GM13977 (cell line): Measurements from ENCODE around the gene PTAFR.

ENCODE experiments used
- DNase-seq: peaks from one replicate; pipeline ENCODE4 v3.0.0; 2012; ENCODE audit warnings: low spot score
- in situ Hi-C: fragments of 300-500 bp; cut with MboI; formaldehyde crosslinking; loops from one replicate; pipeline ENCODE4 v1.12.0; 2022; ENCODE audit warnings: low sequenced_read_pairs, low pct_unique_long_range_greater_than_20kb, mixed read lengths, inconsistent platforms; ENCODE audit not compliant: unreplicated experiment
- TF ChIP-seq, protein P1 (sequence below): IDR thresholded peaks from 2 replicates; pipeline ENCODE4 v1.5.1; 2012; ENCODE audit warnings: mild to moderate bottlenecking, control low read depth; ENCODE audit not compliant: insufficient read depth; ENCODE audit errors: extremely low read depth, missing control alignments

The PTAFR gene

DNA sequence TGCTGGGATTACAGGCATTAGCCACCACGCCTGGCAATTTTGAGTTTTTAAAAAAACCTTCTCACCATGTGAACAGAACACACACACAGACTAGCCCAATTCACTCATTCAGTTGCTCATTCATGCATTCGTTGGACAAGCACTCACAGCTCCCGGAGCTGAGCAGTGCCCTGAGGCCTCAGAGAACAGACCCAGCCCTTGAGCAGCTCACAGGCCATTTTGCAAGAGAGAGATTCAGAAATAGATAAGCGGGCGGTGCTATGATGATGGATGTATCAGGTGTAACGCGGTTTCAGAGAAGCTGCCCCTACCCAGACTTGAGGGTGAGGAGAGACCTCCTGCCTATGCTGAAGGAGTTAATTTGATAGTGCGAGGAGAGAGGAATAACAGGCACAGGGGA is 18.6 kb downstream of the PTAFR start:
- DNase-seq, result no peak
- TF ChIP-seq, protein P1, sequence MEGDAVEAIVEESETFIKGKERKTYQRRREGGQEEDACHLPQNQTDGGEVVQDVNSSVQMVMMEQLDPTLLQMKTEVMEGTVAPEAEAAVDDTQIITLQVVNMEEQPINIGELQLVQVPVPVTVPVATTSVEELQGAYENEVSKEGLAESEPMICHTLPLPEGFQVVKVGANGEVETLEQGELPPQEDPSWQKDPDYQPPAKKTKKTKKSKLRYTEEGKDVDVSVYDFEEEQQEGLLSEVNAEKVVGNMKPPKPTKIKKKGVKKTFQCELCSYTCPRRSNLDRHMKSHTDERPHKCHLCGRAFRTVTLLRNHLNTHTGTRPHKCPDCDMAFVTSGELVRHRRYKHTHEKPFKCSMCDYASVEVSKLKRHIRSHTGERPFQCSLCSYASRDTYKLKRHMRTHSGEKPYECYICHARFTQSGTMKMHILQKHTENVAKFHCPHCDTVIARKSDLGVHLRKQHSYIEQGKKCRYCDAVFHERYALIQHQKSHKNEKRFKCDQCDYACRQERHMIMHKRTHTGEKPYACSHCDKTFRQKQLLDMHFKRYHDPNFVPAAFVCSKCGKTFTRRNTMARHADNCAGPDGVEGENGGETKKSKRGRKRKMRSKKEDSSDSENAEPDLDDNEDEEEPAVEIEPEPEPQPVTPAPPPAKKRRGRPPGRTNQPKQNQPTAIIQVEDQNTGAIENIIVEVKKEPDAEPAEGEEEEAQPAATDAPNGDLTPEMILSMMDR, result no peak
- in situ Hi-C loops, result no loop called here

DNA sequence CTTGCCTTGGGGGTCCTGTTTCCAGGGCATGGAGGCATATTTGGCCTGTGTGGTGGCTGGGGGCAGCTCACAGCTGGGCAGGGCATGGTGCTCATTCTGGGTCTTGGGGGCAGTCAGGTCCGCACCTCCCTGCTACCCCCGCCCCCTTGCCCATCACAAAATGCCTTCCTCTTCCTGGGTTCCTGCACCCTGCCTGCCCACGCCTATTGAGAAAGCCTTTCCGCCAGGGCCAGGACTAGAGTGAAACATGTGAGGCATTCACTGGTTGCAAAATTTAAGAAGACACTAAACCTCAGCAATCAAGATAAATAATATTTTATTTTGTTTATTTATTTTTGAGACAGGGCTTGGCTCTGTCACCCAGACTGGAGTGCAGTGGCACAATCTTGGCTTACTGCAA is 19.7 kb downstream of the PTAFR start:
- TF ChIP-seq, protein P1, result no peak
- DNase-seq, result no peak
- in situ Hi-C loops, result no loop called here

DNA sequence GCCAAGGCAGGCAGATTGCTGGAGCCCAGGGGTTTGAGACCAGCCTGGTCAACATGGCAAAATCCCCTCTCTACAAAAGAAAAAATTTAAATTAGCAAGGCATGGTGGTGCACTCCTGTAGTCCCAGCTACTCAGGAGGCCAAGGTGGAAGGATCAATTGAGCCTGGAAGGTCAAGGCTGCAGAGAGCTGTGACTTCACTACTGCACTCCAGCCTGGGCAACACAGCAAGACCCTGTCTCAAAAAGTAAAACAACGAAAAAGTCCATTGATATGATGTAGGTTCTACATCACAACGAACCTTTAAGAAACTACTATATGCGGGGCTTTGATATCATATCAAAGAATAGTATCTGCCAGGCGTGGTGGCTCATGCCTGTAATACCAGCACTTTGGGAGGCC is 20.9 kb downstream of the PTAFR start:
- TF ChIP-seq, protein P1, result no peak
- in situ Hi-C loops, result no loop called here
- no peak for DNase-seq

DNA sequence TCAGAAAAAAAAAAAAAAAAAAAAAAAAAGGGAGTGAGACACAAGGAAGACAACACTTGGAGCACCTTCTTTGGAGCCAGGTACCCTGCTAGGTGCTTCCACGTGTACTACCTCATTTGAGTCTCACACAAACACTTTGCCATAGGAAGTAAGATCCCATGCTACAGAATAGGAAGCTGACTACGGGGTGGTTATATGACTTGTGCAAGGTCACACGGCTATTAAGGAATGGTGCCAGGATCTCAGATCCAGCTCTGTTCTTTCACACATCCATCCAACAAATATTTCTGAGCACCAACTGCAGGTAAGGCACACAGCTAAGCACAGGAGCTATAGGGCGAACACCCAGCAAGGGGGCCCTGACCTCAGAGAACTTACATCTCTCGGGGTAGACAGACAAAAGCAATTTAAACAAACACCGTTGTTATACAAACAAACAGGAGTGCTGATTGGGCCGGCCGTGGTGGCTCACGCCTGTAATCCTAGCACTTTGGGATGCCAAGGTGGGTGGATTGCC is 22.4 kb downstream of the PTAFR start:
- TF ChIP-seq, protein P1, result no peak
- in situ Hi-C loops, result no loop called here
- DNase-seq, result no peak

DNA sequence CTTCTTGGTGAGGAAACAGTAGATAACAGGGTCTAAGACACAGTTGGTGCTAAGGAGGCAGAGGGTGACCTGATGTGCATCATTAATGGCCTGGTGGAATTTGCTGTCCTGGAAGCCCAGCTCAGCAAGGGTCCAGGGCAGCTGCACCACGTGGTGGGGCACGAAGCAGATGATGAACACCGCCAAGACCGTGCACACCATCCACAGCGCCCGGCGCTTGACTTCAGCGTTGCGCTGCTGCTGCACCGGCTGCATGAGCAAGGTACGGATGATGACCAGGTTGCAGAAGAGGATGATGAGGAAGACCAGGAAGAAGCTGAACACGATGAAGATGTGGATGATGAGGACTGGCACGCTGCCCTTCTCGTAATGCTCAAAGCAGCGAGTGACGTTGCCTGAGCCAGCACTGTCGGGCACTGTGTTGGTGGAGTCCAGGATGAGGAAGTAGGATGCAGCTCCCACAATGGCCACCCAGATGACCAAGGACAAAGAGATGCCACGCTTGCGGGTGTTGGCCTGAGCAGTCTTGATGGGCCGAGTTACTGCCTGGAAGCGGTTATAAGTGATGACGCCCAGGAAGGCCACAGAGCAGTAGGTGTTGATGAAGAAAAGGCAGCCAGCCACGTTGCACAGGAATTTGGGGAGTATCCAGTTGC is 26.2 kb downstream of the PTAFR start:
- in situ Hi-C loops, result no loop called here
- TF ChIP-seq, protein P1, result no peak
- no peak for DNase-seq

DNA sequence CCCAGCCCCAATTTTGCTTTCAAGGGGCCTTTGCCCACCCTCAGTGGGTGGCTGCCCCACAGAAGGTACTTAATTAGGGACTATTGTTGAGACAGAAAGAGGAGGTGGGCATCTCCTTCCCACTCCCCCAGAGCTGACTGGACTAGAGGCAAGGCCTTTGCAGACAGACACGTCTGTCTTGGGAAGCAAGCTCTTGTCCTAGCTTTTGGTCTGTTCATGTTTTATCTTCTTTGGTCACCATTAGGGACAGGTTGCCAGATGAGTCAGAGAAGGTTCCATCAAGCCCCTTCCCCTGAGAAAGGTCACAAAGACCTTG is 27.7 kb downstream of the PTAFR start:
- TF ChIP-seq, protein P1, result no peak
- in situ Hi-C loops, result no loop called here
- DNase-seq, result no peak
